ENCODE measurements around the gene GPD1.

The GPD1 gene

GRCh38 chr12:50102646-50103309 is 1.0 kb upstream of the GPD1 start:
- no peak for DNase-seq

- no peak for DNase-seq
Observed at GRCh38 chr12:50103351-50103750, 457 bp upstream of the GPD1 start.

GRCh38 chr12:50104417-50105366 is 884 bp downstream of the GPD1 start:
- peak in 1 of 2 experiments; percentile 53 for DNase-seq

GRCh38 chr12:50105913-50106450 is 2.2 kb downstream of the GPD1 start:
- DNase-seq, result no peak

GRCh38 chr12:50106907-50107306 is 3.1 kb downstream of the GPD1 start:
- no peak for DNase-seq

- DNase-seq, result no peak
Observed at GRCh38 chr12:50107416-50108268, 3.8 kb downstream of the GPD1 start.

- no peak for DNase-seq
Observed at GRCh38 chr12:50109319-50109718, 5.5 kb downstream of the GPD1 start.

GRCh38 chr12:50110127-50110761 is 6.4 kb downstream of the GPD1 start:
- peak in 1 of 2 experiments; percentile 11 for DNase-seq

- peak; percentile 11 to 50 for DNase-seq
Observed at GRCh38 chr12:50110762-50111351, 7.0 kb downstream of the GPD1 start.

- DNase-seq, result no peak
Observed at GRCh38 chr12:50111395-50111692, 7.5 kb downstream of the GPD1 start.

- peak; percentile 98 to 99 for DNase-seq
Observed at GRCh38 chr12:50111693-50112455, 8.1 kb downstream of the GPD1 start, which contains the start of gene COX14. TSS of gene COX14 (plus strand) at chr12:50112236. CDS start at chr12:50120044, 7,808 bp downstream.

GRCh38 chr12:50112456-50113218 is 8.8 kb downstream of the GPD1 start:
- DNase-seq, result peak in 1 of 2 experiments; percentile 74

- no peak for DNase-seq
Observed at GRCh38 chr12:50117057-50117622, 13.3 kb downstream of the GPD1 start.

GRCh38 chr12:50119387-50119786 is 15.6 kb downstream of the GPD1 start:
- DNase-seq, result no peak

- peak; percentile 11 to 67 for DNase-seq
Observed at GRCh38 chr12:50120521-50120920, 16.7 kb downstream of the GPD1 start.

- no peak for DNase-seq
Observed at GRCh38 chr12:50120953-50121352, 17.1 kb downstream of the GPD1 start.

GRCh38 chr12:50121641-50122040 is 17.8 kb downstream of the GPD1 start:
- no peak for DNase-seq

GRCh38 chr12:50123203-50123602 is 19.4 kb downstream of the GPD1 start:
- DNase-seq, result no peak

- peak in 1 of 2 experiments; percentile 23 for DNase-seq
Observed at GRCh38 chr12:50127546-50127945, 23.7 kb downstream of the GPD1 start.

- DNase-seq, result no peak
Observed at GRCh38 chr12:50129290-50129689, 25.5 kb downstream of the GPD1 start.

Data from NCI-H524 (cell line).